ENCODE data around the gene SLC38A6. TPM values are rescaled to one million over a fixed set of nuclear protein-coding genes. Genes with fewer than 3 reads are reported as not detected.

The SLC38A6 gene
- total and polyA plus RNA-seq, 2 of the 13 experiments (the other 11 are each of a cell fraction or from before 2014, with no cell fraction given) = 6.9 to 22.1 TPM

- no peak for TF ChIP-seq ZNF839 (CRISPR knock-in tag; IDR thresholded peaks at IDR 0.05; ENCODE audit: borderline replicate concordance)
- TF ChIP-seq PAF1 (CRISPR knock-in tag; IDR thresholded peaks at IDR 0.05) = no peak
- TF ChIP-seq RXRA (CRISPR knock-in tag; IDR thresholded peaks at IDR 0.05) = no peak
- no peak for TF ChIP-seq ZNF207 (IDR thresholded peaks at IDR 0.05; ENCODE audit: borderline replicate concordance)
Observed at GRCh38 chr14:61019537-61019936, 38.5 kb downstream of the SLC38A6 start (continued).

GRCh38 chr14:61025251-61026223, 44.5 kb downstream of the SLC38A6 start:
- no peak overlapping the region for H2AFZ ChIP-seq (ENCODE audit: low read length)
- no peaks in the 10 kb centered on the region for H3K9me3 ChIP-seq (ENCODE audit: low read length)
- no peaks in the 10 kb centered on the region for H3K27me3 ChIP-seq (ENCODE audit: control insufficient read depth in 1 of 2, insufficient read depth in 2 of 2, low read length in 2 of 2)
- FAIRE-seq (peak; percentile 61), ATAC-seq (peak; percentile 59; the same call in 2 of the 3 replicates), DNase-seq (ENCODE audit: low spot score) (peak; percentile 57)
- H3K36me3 ChIP-seq (replicated peaks in 1 of 2; ENCODE audit: control insufficient read depth in 1 of 2, insufficient read depth in 2 of 2, low read length in 2 of 2) = no peaks in the 10 kb centered on the region
- no TSS peak for BruUV-seq (replicated peaks)
- 0 out of 2 replicates have a peak, but pooled peaks have one; percentile 23 for TF ChIP-seq PPARG (CRISPR knock-in tag; conservative IDR thresholded peaks at IDR 0.05)
- TF ChIP-seq, protein P1, sequence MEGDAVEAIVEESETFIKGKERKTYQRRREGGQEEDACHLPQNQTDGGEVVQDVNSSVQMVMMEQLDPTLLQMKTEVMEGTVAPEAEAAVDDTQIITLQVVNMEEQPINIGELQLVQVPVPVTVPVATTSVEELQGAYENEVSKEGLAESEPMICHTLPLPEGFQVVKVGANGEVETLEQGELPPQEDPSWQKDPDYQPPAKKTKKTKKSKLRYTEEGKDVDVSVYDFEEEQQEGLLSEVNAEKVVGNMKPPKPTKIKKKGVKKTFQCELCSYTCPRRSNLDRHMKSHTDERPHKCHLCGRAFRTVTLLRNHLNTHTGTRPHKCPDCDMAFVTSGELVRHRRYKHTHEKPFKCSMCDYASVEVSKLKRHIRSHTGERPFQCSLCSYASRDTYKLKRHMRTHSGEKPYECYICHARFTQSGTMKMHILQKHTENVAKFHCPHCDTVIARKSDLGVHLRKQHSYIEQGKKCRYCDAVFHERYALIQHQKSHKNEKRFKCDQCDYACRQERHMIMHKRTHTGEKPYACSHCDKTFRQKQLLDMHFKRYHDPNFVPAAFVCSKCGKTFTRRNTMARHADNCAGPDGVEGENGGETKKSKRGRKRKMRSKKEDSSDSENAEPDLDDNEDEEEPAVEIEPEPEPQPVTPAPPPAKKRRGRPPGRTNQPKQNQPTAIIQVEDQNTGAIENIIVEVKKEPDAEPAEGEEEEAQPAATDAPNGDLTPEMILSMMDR (CRISPR knock-in tag; IDR thresholded peaks at IDR 0.05) = peak; percentile 80
- no peak for TF ChIP-seq SAFB2 (CRISPR knock-in tag; IDR thresholded peaks at IDR 0.05; ENCODE audit: borderline replicate concordance, low read depth)
- peak; percentile 90 for TF ChIP-seq STAG1 (CRISPR knock-in tag; IDR thresholded peaks at IDR 0.05)
- TF ChIP-seq, protein P2, sequence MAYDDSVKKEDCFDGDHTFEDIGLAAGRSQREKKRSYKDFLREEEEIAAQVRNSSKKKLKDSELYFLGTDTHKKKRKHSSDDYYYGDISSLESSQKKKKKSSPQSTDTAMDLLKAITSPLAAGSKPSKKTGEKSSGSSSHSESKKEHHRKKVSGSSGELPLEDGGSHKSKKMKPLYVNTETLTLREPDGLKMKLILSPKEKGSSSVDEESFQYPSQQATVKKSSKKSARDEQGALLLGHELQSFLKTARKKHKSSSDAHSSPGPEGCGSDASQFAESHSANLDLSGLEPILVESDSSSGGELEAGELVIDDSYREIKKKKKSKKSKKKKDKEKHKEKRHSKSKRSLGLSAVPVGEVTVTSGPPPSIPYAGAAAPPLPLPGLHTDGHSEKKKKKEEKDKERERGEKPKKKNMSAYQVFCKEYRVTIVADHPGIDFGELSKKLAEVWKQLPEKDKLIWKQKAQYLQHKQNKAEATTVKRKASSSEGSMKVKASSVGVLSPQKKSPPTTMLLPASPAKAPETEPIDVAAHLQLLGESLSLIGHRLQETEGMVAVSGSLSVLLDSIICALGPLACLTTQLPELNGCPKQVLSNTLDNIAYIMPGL (CRISPR knock-in tag; IDR thresholded peaks at IDR 0.05; ENCODE audit: borderline replicate concordance in 1 of 2, low read depth in 1 of 2) = 0 out of 4 replicates have a peak, but pooled peaks of 1 of the 2 experiments have one; percentile 47
- TF ChIP-seq MLXIP (CRISPR knock-in tag; IDR thresholded peaks at IDR 0.05; ENCODE audit: borderline replicate concordance) = no peak
- peak; percentile 61 for TF ChIP-seq RAD21 (CRISPR knock-in tag; IDR thresholded peaks at IDR 0.05)
- TF ChIP-seq SMC3 (IDR thresholded peaks at IDR 0.05; ENCODE audit: low read length) = peak; percentile 91
- 0 out of 2 replicates have a peak, but pooled peaks have one; percentile 8 for TF ChIP-seq GATAD2A (CRISPR knock-in tag; IDR thresholded peaks at IDR 0.05)
- H3K4me2 ChIP-seq (ENCODE audit: low read depth, low read length) = no peak overlapping the region
- no peak overlapping the region for H3K27ac ChIP-seq (ENCODE audit: extremely low read length, insufficient read depth, low read length)
- H3K4me3 ChIP-seq (replicated peaks in 1 of 3; ENCODE audit: insufficient read depth in 1 of 3, low read depth in 2 of 3, low read length in 3 of 3) = no peak overlapping the region
- in situ Hi-C loops (cut with HindIII; ENCODE audit: extremely low pct_ligation_motif_present, low pct_unique_long_range_greater_than_20kb) = loop anchor here (10.0 to 25.0 kb wide), 2 partner anchors 162 to 401 kb away; no protein-coding TSS in a partner anchor
- peaks cover 10% of the 10 kb centered on the region; the same call in 1 of the 2 replicates for H3K4me1 ChIP-seq (ENCODE audit: insufficient read depth, low read length)
- H3K79me2 ChIP-seq (ENCODE audit: insufficient read depth, low read length) = no peaks in the 10 kb centered on the region
- no peak overlapping the region for H3K9ac ChIP-seq (ENCODE audit: insufficient read depth, low read depth, low read length)
- 52% methylated on average over 7 of the region's 7 CpGs for WGBS (ENCODE audit: low lambda C conversion rate)
- no peaks in the 10 kb centered on the region for H4K20me1 ChIP-seq (ENCODE audit: insufficient read depth, low read length)
- ChIA-PET CTCF (ENCODE audit: low intra/inter-chr PET ratio, low total read pairs) (interaction anchor here (1.3 to 2.2 kb wide), 4 partner anchors 164 to 401 kb away, joined by 5 to 24 read pairs (median 6); no protein-coding TSS in a partner anchor), POLR2A (no interaction called here)
- intact Hi-C loops (cut with micrococcal nuclease; ENCODE audit: unreplicated experiment) = loop anchor here (1.0 to 5.0 kb wide), 5 partner anchors 163 to 400 kb away; partner anchors contain the start of gene SIX1

Data from HepG2 (cell line).